Stimulated activated CD4-positive, alpha-beta T cell treated with anti-CD3 and anti-CD28 coated beads, Interleukin-4, amount 100 ng/mL, for 24 hours (primary cell): ENCODE results near the gene VWF.
"Not testable (repeated sequence)": the region's sequence is repeated elsewhere in the genome, so short reads cannot be mapped to it uniquely, and the experiment has no call there.

Experiments used
- DNase-seq: peaks from one replicate; pipeline ENCODE4 v3.0.0-alpha.2; 2020

The VWF gene

GRCh38 chr12:6143303-6143675, 18.8 kb upstream of the VWF start:
- DNase-seq: no peak

- DNase-seq: not testable (repeated sequence)
Measured at GRCh38 chr12:6142368-6143302, 18.2 kb upstream of the VWF start.

DNA sequence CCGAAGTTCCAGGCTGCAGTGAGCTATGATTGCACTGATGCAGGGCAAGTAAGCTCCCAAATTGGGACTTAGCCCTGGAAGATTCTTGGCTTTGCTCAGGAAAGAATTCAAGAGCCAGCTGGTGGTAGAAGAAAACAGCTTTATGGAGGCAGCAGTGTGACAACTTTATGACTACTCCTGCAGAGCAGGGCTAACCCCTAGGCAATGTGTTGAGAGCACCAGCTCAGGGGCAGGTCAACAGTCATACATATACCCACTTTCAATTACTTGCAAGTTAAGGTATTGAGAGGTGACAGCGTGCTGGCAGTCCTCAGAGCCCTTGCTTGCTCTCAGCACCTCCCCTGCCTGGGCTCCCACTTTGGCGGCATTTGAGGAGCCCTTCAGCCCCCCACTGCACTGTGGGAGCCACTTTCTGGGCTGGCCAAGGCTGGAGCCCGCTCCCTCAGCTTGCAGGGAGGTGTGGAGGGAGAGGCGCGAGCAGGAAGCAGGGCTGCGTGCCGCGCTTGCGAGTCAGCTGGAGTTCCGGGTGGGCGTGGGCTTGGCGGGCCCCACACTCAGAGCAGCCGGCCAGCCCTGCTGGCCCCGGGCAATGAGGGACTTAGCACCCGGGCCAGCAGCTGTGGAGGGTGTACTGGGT, 17.4 kb upstream of the VWF start:
- DNase-seq: not testable (repeated sequence)

- DNase-seq: peak; percentile 53
Measured at GRCh38 chr12:6140651-6141447, 16.4 kb upstream of the VWF start.

DNA sequence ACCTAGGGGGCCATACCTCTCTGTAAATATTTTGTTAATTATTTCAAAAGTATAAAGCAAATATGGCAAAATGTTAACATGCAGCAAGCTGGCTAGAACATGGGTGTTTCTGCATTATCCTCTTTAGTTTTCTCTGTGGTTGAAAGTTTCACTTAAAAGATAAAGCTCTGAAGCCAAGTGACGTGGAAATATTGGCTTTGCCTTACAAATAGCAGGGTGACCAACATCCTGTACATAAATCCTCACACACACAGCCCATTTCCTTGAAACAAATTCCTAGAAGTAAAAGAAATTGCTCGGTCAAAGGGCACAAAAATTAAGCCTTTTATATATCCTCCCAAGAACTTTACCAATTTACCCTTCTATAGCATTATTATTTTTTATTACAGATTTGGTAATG, 10.6 kb upstream of the VWF start:
- DNase-seq: no peak

- DNase-seq: no peak
Measured at GRCh38 chr12:6133642-6134041, 9.2 kb upstream of the VWF start.

- DNase-seq: no peak
Measured at GRCh38 chr12:6132496-6132895, 8.0 kb upstream of the VWF start.

DNA sequence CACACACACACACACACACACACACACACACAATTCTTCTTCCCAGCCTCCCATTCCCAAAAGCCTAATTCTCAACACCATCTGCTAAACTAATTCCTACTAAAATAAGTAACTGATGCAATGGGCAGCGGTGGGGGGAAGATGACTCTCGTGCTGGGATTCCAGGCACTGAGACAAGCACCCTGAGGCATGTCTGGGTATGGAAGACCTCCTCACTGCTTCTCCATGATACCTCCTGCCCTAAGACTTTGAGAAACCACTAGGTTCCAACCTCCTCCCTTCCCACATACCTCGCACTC, 789 bp upstream of the VWF start:
- DNase-seq: no peak

GRCh38 chr12:6123258-6123657, 1.2 kb downstream of the VWF start:
- no peak for DNase-seq

DNA sequence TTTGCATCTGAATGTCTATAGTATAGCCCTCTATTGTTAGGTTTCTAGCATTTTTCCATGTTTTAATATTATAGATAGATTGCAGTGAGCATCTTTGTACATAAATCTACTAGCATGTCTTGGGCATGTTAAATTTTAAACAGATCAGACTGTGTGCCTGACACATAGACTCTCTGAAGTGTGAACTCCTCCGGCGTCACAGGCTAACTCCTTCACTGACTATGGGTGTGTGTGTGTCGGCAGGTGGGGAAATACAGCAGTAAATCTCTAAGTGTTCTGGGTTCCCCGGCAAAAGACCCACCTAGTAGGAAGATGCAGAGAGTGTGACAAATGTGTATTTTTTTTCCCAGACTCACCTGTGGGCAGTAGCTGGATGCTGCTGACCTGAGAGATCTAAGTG, 2.3 kb downstream of the VWF start:
- DNase-seq: no peak

DNA sequence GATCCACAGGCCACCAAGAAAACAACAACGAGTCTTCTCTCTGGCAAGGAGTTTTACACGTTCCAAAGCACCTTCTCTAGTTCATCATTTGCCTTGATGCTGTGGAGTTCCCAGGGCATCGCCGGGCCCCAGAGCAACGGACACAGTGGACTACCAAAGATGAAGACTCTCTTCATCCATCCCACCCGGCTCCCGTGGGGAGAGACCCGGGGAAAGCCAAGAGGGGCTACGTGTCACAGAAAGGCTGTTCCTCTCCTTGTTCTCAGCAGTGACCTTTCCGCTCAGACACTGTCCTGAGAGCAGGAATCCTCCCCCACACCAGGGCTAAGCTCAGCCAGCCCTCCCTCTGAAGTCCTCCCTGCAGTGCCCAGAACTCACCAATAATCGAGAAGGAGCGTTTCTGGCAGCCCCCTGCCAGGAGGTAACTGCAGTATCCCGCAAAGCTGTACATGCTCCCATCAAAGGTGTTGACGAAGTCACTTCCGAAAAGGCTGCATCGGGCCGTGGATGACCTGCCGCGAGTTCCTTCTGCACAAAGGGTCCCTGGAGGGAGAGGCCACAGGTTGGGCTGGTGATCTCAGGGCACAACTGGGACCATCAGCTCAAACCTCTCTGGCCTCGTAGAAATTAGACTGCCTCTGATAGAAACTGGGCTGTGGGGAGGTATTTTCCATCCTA, 3.5 kb downstream of the VWF start:
- DNase-seq: no peak

GRCh38 chr12:6118891-6119568, 5.4 kb downstream of the VWF start:
- no peak for DNase-seq

GRCh38 chr12:6116471-6117021, 7.9 kb downstream of the VWF start:
- no peak for DNase-seq

GRCh38 chr12:6115389-6115788, 9.1 kb downstream of the VWF start:
- DNase-seq: no peak

DNA sequence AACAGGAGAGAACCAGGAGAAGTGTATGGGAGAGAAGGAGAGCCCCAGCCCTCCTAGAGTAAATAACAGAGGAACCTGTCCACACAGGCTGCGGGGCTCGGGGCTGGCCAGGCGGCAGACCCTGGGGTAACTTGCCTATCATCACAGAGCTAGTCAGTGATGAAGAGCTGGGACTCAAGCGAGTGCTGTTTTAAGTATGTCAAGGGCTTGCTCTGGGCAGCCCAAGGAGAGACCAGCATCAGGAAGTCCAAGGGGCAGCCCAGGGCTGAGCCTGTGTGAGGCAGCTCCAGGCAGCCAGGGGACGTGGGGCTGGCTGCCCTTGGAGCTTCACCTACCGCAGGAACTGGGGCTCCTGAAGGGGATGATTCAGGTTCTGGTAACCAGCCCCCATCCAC, 10.0 kb downstream of the VWF start:
- no peak for DNase-seq

- no peak for DNase-seq
Measured at GRCh38 chr12:6113691-6114475, 10.6 kb downstream of the VWF start.

GRCh38 chr12:6112004-6112403, 12.5 kb downstream of the VWF start:
- DNase-seq: no peak

- DNase-seq: no peak
Measured at GRCh38 chr12:6110006-6110405, 14.5 kb downstream of the VWF start.

DNA sequence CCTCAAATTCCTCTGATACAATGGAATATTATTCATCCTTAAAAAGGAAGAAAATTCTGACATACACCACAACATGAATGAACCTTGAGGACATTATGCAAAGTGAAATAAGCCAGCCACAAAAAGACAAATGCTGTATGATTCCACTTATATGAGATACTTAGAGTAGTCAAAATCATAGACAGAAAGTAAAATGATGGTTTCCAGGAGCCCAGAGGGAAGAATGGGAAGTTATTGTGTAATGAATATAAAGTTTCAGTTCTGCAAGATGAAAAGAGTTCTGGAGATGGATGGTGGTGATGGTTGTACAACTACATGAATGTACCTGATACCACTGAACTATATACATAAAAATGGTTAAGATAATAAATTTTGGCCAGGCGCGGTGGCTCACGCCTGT, 18.3 kb downstream of the VWF start:
- no peak for DNase-seq

DNA sequence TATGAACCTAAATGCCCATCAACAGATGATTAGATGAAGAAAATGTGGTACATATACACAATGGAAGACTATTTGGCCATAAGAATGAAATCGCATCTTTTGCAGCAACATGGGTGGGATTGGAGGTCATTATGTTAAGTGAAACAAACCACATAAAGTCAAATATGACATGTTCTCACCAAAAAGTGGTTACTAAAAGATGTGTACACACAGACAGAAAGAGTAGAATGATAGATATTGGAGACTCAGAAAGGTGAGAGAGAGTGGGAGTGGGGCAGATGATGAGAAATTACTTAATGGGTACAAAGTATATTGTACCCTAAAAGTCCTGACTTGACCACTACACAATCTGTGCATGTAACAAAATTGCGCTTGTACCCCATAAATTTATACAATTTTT, 19.6 kb downstream of the VWF start:
- no peak for DNase-seq

DNA sequence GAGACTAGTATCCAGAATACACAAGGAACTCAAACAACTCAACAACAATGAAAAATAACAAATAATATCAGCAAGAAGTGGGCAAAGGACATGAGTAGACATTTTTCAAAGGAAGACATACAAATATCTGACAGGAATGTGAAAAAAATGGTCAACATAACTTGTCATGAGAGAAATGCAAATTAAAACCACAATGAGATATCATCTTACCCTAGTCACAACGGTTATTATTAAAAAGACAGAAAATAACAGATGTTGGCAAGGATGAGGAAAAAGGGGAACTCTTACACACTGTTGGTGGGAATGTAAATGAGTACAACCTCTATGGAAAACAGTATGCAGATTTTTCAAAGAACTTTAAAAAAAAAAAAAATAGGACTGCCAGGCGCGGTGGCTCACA, 20.4 kb downstream of the VWF start:
- no peak for DNase-seq

DNA sequence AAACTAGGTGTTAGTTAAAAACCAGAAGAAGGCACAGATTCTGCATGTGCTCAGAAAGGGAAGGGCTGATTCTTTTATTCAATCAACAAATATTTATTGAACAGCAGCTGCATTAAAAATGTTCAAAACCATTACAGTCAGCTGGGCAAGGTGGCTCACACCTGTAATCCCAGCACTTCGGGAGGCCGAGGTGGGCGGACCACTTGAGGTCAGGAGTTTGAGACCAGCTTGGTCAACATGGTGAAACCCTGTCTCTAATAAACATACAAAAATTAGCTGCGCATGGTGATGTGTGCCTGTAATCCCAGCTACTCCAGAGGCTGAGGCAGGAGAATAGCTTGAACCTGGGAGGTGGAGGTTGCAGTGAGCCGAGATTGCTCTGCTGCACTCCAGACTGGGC, 22.4 kb downstream of the VWF start:
- DNase-seq: not testable (repeated sequence)
